Uterus (tissue), 4 donors: Measurements from ENCODE around the gene HS3ST6. TPM values are rescaled to one million over a fixed set of nuclear protein-coding genes. Genes with fewer than 3 reads are reported as not detected.
"Not testable (repeated sequence)": the region's sequence is repeated elsewhere in the genome, so short reads cannot be mapped to it uniquely, and the experiment has no call there.

ENCODE experiments used
- DNase-seq, 2 donors: peaks; one replicate each; pipeline ENCODE4 v3.0.0-alpha.2; 2019 to 2020
- H3K27ac ChIP-seq, 2 donors: fragments of 200-600 bp; sonication (generic); 1 replicate in 1 of 2; 2 replicates in 1 of 2; pipeline ENCODE4 v1.5.1; 2016 to 2018
- H3K27me3 ChIP-seq, 2 donors: fragments of 200-600 bp; sonication (generic); one replicate each; pipeline ENCODE4 v1.5.1; 2018 to 2019; ENCODE audit warnings: control low read depth in 1 of 2
- H3K36me3 ChIP-seq, 2 donors: fragments of 200-600 bp; sonication (generic); one replicate each; pipeline ENCODE4 v1.5.1; 2019; ENCODE audit warnings: control low read depth in 1 of 2
- H3K4me1 ChIP-seq, 2 donors: fragments of 200-600 bp; sonication (generic); one replicate each; pipeline ENCODE4 v1.5.1; 2018 to 2019; ENCODE audit warnings: control low read depth in 1 of 2
- H3K4me3 ChIP-seq, 2 donors: fragments of 200-600 bp; sonication (generic); 1 replicate in 1 of 2; 2 replicates in 1 of 2; pipeline ENCODE4 v1.5.1; 2018 to 2019; ENCODE audit warnings: mild to moderate bottlenecking in 1 of 2
- H3K9me3 ChIP-seq, 2 donors: fragments of 200-600 bp; sonication (generic); one replicate each; pipeline ENCODE4 v1.5.1; 2019; ENCODE audit warnings: control low read depth in 1 of 2
- CTCF ChIP-seq, 4 experiments: fragments of 200-600 bp in 2 of 4; fragments of 450-650 bp in 2 of 4; sonication (generic) in 2 of 4; IDR thresholded peaks; one replicate each; pipeline ENCODE4 v1.5.1; 2016 to 2019; ENCODE audit warnings: antibody characterized with exemption in 4 of 4, mild to moderate bottlenecking in 2 of 4, moderate library complexity in 1 of 4
- POLR2A ChIP-seq, 2 donors: fragments of 450-650 bp; IDR thresholded peaks; one replicate each; pipeline ENCODE4 v1.6.1; 2016; ENCODE audit warnings: antibody characterized with exemption in 2 of 2, mild to moderate bottlenecking in 1 of 2, moderate library complexity in 1 of 2
- intact Hi-C: fragments of 100-400 bp; cut with DNase I; formaldehyde crosslinking; loops from one replicate; pipeline ENCODE4 v1.15.1; 2023; ENCODE audit warnings: low total_unique reads
- total RNA-seq, 4 donors: library from RNA; depleted of rRNA in 3 of 4; stranded (reverse); fragments of >200 nt in 3 of 4; gene quantifications; one replicate each; pipeline versions ENCODE4 v1.1.0 to v1.2.4, GENCODE V29; 2014 to 2023
- donor health status: DM: yes; HTN: yes; CAD: no.

Gene HS3ST6
- total RNA-seq, 4 donors from 2014 or later: not detected

DNA sequence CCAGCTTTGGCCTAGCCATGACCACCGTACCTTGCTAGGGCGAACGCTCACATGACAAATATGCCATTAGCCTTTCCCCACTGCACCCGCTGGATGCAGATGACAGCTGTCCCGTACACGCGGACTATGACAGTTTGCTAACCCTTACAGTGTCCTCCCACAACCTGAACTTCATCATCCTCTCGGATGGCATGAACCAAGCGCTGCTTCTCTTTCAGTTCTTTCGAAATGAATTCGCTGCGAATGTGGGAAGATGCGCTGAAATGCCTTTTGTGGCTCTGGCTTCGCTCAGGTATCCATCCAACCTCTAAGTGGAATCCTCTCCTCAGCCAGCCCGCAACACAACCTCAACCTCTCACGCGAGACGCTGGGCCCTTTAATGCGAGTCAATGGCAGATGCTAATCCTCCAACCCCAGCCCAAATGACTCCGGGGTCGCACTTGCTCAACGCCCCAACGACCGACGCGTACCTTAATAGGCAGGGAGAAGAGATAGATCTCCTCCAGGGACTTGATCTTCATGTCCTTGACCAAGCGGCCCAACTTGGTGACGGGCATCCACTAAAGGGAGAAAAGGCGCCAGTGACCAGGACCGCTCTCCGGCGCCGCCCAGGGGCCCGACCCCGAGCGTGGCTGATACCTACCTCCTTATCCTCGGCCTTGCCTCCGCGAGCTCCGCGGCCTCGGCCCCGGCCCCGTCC, 45.7 kb upstream of the HS3ST6 start:
- no peaks in the 10 kb centered on the region for H3K27me3 ChIP-seq
- H3K4me3 ChIP-seq: peak overlapping the region; percentile 62 to 81
- intact Hi-C loops: no loop called here
- no peaks in the 10 kb centered on the region for H3K9me3 ChIP-seq
- DNase-seq: no peak
- H3K27ac ChIP-seq: peak overlapping the region; percentile 80 to 95
- peaks cover 0 to 4% of the 10 kb centered on the region in 2 donors for H3K4me1 ChIP-seq
- TF ChIP-seq POLR2A (IDR thresholded peaks at IDR 0.05): no peak
- no peak for TF ChIP-seq CTCF (IDR thresholded peaks at IDR 0.05)
- H3K36me3 ChIP-seq: no peaks in the 10 kb centered on the region

GRCh38 chr16:1962161-1963153, 44.2 kb upstream of the HS3ST6 start:
- intact Hi-C loops, H3K4me1 ChIP-seq, DNase-seq, H3K27ac ChIP-seq, H3K36me3 ChIP-seq, H3K27me3 ChIP-seq, H3K9me3 ChIP-seq, H3K4me3 ChIP-seq: not testable (repeated sequence)

- H3K4me3 ChIP-seq: no peak overlapping the region
- H3K27ac ChIP-seq: no peak overlapping the region
- peaks cover 0 to 4% of the 10 kb centered on the region in 2 donors for H3K4me1 ChIP-seq
- H3K27me3 ChIP-seq: no peaks in the 10 kb centered on the region
- H3K9me3 ChIP-seq: no peaks in the 10 kb centered on the region
- H3K36me3 ChIP-seq: no peaks in the 10 kb centered on the region
- intact Hi-C loops: no loop called here
- no peak for DNase-seq
- TF ChIP-seq POLR2A (IDR thresholded peaks at IDR 0.05) (no peak), CTCF (IDR thresholded peaks at IDR 0.05) (no peak)
These were observed 43.4 kb upstream of the HS3ST6 start for GRCh38 chr16:1961651-1962067.

DNA sequence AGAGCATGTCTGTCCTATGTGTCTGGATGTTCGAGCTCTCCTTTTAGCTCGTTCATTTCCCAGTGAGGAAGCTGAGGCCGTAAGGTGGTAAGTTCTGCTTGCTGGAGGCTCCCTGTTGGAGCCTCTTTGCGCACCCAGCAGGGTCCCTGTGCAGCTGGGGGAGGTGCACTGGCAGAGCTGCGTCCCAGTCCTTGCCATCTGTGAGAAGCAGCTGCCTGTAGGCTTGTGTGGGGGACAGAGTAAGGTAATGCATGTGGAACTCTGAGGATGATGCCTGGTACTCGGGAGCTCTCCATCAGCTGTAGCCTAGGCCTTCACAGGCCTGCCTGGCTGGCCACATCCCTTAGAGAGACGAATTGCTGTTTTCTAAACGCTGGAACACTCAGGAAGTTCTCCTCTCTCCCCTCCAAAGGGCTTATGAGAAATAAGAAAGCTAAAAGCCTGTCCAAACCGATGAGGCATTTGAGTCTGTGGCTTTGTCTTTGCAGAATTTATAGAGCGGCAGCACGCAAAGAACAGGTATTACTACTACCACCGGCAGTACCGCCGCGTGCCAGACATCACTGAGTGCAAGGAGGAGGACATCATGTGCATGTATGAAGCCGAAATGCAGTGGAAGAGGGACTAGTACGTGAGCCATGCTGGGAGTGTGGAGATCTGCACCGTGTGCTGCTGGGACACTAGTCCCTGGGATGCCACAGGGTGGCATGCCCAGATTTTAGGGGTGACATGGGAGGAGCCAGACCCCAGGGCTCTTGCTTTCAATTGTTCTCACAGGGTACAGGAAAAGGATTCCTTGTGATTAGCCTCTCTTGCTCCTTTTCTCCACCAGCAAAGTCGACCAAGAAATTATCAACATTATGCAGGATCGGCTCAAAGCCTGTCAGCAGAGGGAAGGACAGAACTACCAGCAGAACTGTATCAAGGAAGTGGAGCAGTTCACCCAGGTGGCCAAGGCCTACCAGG, 42.7 kb upstream of the HS3ST6 start:
- no peak for DNase-seq
- H3K36me3 ChIP-seq: no peaks in the 10 kb centered on the region
- intact Hi-C loops: no loop called here
- H3K4me1 ChIP-seq: peaks cover 0 to 4% of the 10 kb centered on the region in 2 donors
- no peak overlapping the region for H3K27ac ChIP-seq
- H3K27me3 ChIP-seq: no peaks in the 10 kb centered on the region
- H3K4me3 ChIP-seq: no peak overlapping the region
- no peaks in the 10 kb centered on the region for H3K9me3 ChIP-seq
- TF ChIP-seq CTCF (IDR thresholded peaks at IDR 0.05): no peak
- no peak for TF ChIP-seq POLR2A (IDR thresholded peaks at IDR 0.05)
